HepG2 (cell line): ENCODE measurements around the gene PRKACA. TPM values are rescaled to one million over a fixed set of nuclear protein-coding genes. Genes with fewer than 3 reads are reported as not detected.

ENCODE experiments used
- ATAC-seq: fragments of 200-7000 bp; cut with Tn5 transposase; 3 replicates; pipeline ENCODE4 v1.9.1; 2020; ENCODE audit warnings: mild to moderate bottlenecking, moderate library complexity
- BruUV-seq: library from RNA; stranded (reverse); fragments of 400-500 nt; replicated peaks from 2 replicates; lab custom pipeline; 2021; lab: Mats Ljungman, UMichigan
- CTCF ChIA-PET: fragments of 300-600 bp; formaldehyde crosslinking; extraction: SDS; loops from one replicate; lab custom pipeline; 2021; ENCODE audit warnings: low total read pairs, inconsistent platforms, low intra/inter-chr PET ratio; lab: Yijun Ruan, JAX
- POLR2A ChIA-PET: fragments of 350-600 bp; sonication (Branson Sonifier 250); formaldehyde crosslinking; loops from one replicate; lab custom pipeline; 2020; ENCODE audit warnings: antibody characterized with exemption, inconsistent platforms; lab: Yijun Ruan, JAX
- DNase-seq: peaks from one replicate; pipeline ENCODE4 v3.0.0-alpha.2; 2015; ENCODE audit warnings: low spot score
- FAIRE-seq: peaks from 3 replicates; lab custom pipeline; 2011; peaks lifted over from hg19 to GRCh38; lab: Jason Lieb, UNC
- H2AFZ ChIP-seq: one replicate; pipeline ENCODE4 v1.6.1; 2011; ENCODE audit warnings: low read length, inconsistent platforms
- H3K27ac ChIP-seq: fragments of 300-600 bp; 3 replicates; pipeline ENCODE4 v1.8.0; 2011; ENCODE audit warnings: mixed run types, mild to moderate bottlenecking, mixed read lengths, low read length, inconsistent platforms; ENCODE audit not compliant: insufficient read depth; ENCODE audit errors: extremely low read length
- H3K27me3 ChIP-seq, 2 experiments: fragments of 200-600 bp in 1 of 2; 2 replicates in 1 of 2; 3 replicates in 1 of 2; pipeline versions ENCODE4 v1.6.0 to v1.8.0; 2011; ENCODE audit warnings: low read length in 2 of 2, mild to moderate bottlenecking in 2 of 2, moderate library complexity in 2 of 2, inconsistent platforms in 1 of 2; ENCODE audit not compliant: insufficient read depth in 2 of 2, control insufficient read depth in 1 of 2
- H3K36me3 ChIP-seq, 2 experiments: fragments of 200-600 bp in 1 of 2; replicated peaks in 1 of 2; 2 replicates in 1 of 2; 3 replicates in 1 of 2; pipeline versions ENCODE4 v1.5.1 to v1.8.0; 2011; ENCODE audit warnings: low read length in 2 of 2, inconsistent platforms in 1 of 2; ENCODE audit not compliant: insufficient read depth in 2 of 2, control insufficient read depth in 1 of 2
- H3K4me1 ChIP-seq: 2 replicates; pipeline ENCODE4 v1.5.1; 2012; ENCODE audit warnings: low read length, inconsistent platforms; ENCODE audit not compliant: insufficient read depth
- H3K4me2 ChIP-seq: 2 replicates; pipeline ENCODE4 v1.6.0; 2011; ENCODE audit warnings: low read depth, low read length, inconsistent platforms
- H3K4me3 ChIP-seq, 3 experiments: fragments of 200-600 bp in 1 of 3; sonication (generic), shearing (Covaris generic) in 1 of 3; replicated peaks in 1 of 3; 2 replicates each; pipeline ENCODE4 v1.5.1; 2011 to 2016; ENCODE audit warnings: low read length in 3 of 3, inconsistent platforms in 2 of 3, low read depth in 2 of 3, mild to moderate bottlenecking in 2 of 3, control low read depth in 1 of 3, mixed read lengths in 1 of 3; ENCODE audit not compliant: insufficient read depth in 1 of 3
- H3K79me2 ChIP-seq: one replicate; pipeline ENCODE4 v1.6.1; 2011; ENCODE audit warnings: low read length, inconsistent platforms; ENCODE audit not compliant: insufficient read depth
- H3K9ac ChIP-seq: 2 replicates; pipeline ENCODE4 v1.6.0; 2011; ENCODE audit warnings: mild to moderate bottlenecking, low read depth, low read length, inconsistent platforms; ENCODE audit not compliant: insufficient read depth
- H3K9me3 ChIP-seq: 2 replicates; pipeline ENCODE4 v1.5.1; 2012; ENCODE audit warnings: mild to moderate bottlenecking, low read length
- H4K20me1 ChIP-seq: 2 replicates; pipeline ENCODE4 v1.6.0; 2011; ENCODE audit warnings: inconsistent platforms, mild to moderate bottlenecking, low read length, moderate library complexity; ENCODE audit not compliant: insufficient read depth
- MEIS1 ChIP-seq: sonication (generic); formaldehyde crosslinking; IDR thresholded peaks from 2 replicates; pipeline ENCODE4 v1.9.0; 2021; ENCODE audit warnings: mild to moderate bottlenecking, missing genetic modification reagents, moderate library complexity, borderline replicate concordance
- SNAPC2 ChIP-seq: sonication (generic); formaldehyde crosslinking; IDR thresholded peaks from 2 replicates; pipeline ENCODE4 v1.8.1; 2022; ENCODE audit warnings: mild to moderate bottlenecking, missing genetic modification reagents
- ZNF335 ChIP-seq: sonication (generic); formaldehyde crosslinking; IDR thresholded peaks from 2 replicates; pipeline ENCODE4 v1.4.0; 2020; ENCODE audit warnings: missing genetic modification reagents
- ZNF674 ChIP-seq: sonication (generic); formaldehyde crosslinking; IDR thresholded peaks from 2 replicates; pipeline ENCODE4 v1.5.0; 2020; ENCODE audit warnings: low read depth, mild to moderate bottlenecking, missing genetic modification reagents
- ZNF768 ChIP-seq: sonication (generic); formaldehyde crosslinking; IDR thresholded peaks from 2 replicates; pipeline ENCODE4 v1.4.0; 2020; ENCODE audit warnings: missing genetic modification reagents
- WGBS: methylation state at CpG from one replicate; pipeline ENCODE4 v1.1.6; 2017; ENCODE audit warnings: low lambda C conversion rate; 5-methylcytosine and 5-hydroxymethylcytosine counted together
- in situ Hi-C: cut with HindIII; loops from 2 replicates; pipeline ENCODE4 v1.10.0; 2017; ENCODE audit warnings: low pct_unique_long_range_greater_than_20kb; ENCODE audit not compliant: extremely low pct_ligation_motif_present
- intact Hi-C: fragments of 100-400 bp; cut with micrococcal nuclease; formaldehyde crosslinking; loops from one replicate; pipeline ENCODE4 v1.10.0; 2022; ENCODE audit not compliant: unreplicated experiment
- polyA plus RNA-seq, 8 experiments: library from polyadenylated mRNA; depleted of rRNA in 3 of 8; stranded (reverse) in 7 of 8; unstranded in 1 of 8; fragments of >200 nt; fragmentation: Illumina TruSeq in 4 of 8; extraction: Trizol in 4 of 8; gene quantifications; 2 replicates each; pipeline versions ENCODE4 v1.2.1 to v1.2.3, GENCODE V29; 2011 to 2016; ENCODE audit warnings: low read depth in 4 of 8, missing spikeins in 1 of 8, mixed read lengths in 1 of 8; ENCODE audit not compliant: insufficient read depth in 1 of 8
- total RNA-seq, 5 experiments: library from RNA; depleted of rRNA; stranded (reverse); fragments of >200 nt; fragmentation: Illumina TruSeq; extraction: Trizol; gene quantifications; 2 replicates each; pipeline ENCODE4 v1.2.3, GENCODE V29; 2016; ENCODE audit warnings: low read depth in 1 of 5

The PRKACA gene
- total and polyA plus RNA-seq, 2 of the 13 experiments (the other 11 are each of a cell fraction or from before 2014, with no cell fraction given): 11.0 to 18.2 TPM

DNA sequence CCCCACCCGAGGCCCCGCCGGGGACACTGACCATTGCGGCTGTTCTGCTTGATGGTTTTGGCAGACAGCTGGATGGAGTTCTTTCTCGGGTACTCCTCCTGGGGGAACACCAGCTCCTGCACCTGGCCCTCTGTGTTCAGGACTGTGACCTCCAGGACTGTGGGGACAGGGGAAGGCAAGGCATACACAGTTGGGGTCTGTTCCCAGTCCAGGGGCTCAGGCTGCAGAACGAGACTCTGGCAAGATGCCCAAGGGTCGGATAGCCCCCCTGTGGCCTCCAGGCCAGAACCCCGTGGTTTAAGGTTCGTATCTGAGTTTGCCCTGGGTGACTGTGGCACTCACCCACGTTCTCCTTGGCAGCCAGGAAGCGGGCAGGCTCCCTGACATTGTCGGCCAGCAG is 41.5 kb upstream of the PRKACA start:
- TF ChIP-seq ZNF674 (CRISPR knock-in tag): no peak
- Histone ChIP-seq H3K79me2 (no peaks in the 10 kb centered on the region), H2AFZ (no peak overlapping the region), H3K27ac (no peak overlapping the region), H4K20me1 (no peaks in the 10 kb centered on the region), H3K36me3 (no peaks in the 10 kb centered on the region), H3K27me3 (no peaks in the 10 kb centered on the region; a peak in 1 of 5 replicates), H3K4me1 (peaks cover 5% of the 10 kb centered on the region; the same call in 1 of the 2 replicates), H3K9me3 (no peaks in the 10 kb centered on the region), H3K4me2 (no peak overlapping the region), H3K9ac (no peak overlapping the region), H3K4me3 (no peak overlapping the region)
- intact Hi-C loops: no loop called here
- POLR2A ChIA-PET: no interaction called here
- 40% methylated on average over 2 of the region's 12 CpGs for WGBS
- CTCF ChIA-PET: no interaction called here
- no peak for DNase-seq
- ATAC-seq: no peak
- in situ Hi-C loops: no loop called here
- FAIRE-seq: no peak
- no TSS peak for BruUV-seq

DNA sequence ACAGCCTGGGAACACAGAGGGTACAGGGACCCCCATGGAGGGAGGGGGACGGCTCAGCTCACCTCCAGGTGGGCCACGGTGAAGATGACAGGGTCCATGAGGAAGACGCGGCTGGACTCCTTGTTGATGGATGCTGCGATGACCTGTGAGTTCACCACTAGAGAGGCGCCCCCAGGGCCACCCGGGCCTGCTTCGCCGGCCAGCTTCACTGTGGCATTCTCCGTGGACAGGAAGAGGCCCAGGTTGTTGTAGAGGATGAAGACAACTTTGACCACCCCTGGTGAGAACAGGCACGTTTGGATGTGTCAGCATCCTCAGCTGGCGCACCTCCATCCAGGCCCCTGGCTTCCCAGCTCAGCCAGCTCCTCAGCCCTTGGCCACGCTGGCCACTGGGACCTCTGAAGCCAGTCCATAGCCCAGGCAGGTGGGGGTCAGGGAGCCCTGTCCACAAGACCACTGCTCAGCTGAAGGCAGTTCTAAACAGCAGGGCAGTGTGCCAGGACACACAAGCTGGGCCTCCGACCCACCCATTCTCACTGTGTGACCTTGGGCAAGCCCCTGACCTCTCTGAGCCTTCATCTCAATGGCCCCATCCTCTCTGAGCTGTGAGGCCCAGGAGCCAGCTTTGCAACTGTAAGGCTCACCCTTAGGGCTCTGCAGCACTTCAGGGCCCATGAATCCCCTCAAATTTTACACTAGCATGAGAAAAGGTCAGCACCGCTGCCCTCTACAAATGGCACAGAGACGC is 40.9 kb upstream of the PRKACA start:
- TF ChIP-seq ZNF768 (CRISPR knock-in tag) (peak; percentile 91), ZNF335 (no peak), SNAPC2 (CRISPR knock-in tag) (no peak), MEIS1 (CRISPR knock-in tag) (no peak)
- Histone ChIP-seq H3K4me2 (no peak overlapping the region), H3K79me2 (no peaks in the 10 kb centered on the region), H3K36me3 (no peaks in the 10 kb centered on the region), H3K4me3 (no peak overlapping the region), H3K27me3 (no peaks in the 10 kb centered on the region; a peak in 1 of 5 replicates), H3K9ac (no peak overlapping the region), H3K9me3 (no peaks in the 10 kb centered on the region), H3K27ac (no peak overlapping the region), H2AFZ (no peak overlapping the region), H4K20me1 (no peaks in the 10 kb centered on the region), H3K4me1 (peaks cover 6% of the 10 kb centered on the region; the same call in 1 of the 2 replicates)
- BruUV-seq: no TSS peak
- WGBS: 80% methylated on average over 1 of the region's 16 CpGs
- DNase-seq (no peak), FAIRE-seq (no peak), ATAC-seq (no peak)
- in situ Hi-C loops: no loop called here
- intact Hi-C loops: no loop called here
- ChIA-PET POLR2A (no interaction called here), CTCF (no interaction called here)
